Measurements from ENCODE around the gene TMPRSS6. TPM values are rescaled to one million over a fixed set of nuclear protein-coding genes. Genes with fewer than 3 reads are reported as not detected.

Gene TMPRSS6
- polyA plus RNA-seq, 1 experiment, result not detected

DNA sequence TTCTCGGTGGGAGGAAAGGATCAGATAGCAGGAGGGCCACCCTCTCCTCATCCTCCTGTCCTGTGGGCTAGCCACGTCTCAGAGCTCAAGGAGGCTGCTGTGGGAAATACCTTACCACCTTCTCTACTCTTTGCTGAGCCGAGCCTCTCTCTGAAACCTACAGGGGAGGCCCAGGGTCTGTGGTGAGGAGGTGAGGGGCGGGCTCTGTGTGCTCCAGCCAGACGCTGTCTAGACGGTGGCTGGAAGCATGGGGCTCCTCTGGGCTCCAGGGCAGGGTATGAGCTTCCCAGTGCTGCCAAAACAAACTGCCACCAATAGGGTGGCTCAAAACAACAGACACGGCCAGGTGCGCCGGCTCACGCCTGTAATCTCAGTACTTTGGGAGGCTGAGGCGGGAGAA, 5.5 kb upstream of the TMPRSS6 start:
- TF ChIP-seq, protein P1, sequence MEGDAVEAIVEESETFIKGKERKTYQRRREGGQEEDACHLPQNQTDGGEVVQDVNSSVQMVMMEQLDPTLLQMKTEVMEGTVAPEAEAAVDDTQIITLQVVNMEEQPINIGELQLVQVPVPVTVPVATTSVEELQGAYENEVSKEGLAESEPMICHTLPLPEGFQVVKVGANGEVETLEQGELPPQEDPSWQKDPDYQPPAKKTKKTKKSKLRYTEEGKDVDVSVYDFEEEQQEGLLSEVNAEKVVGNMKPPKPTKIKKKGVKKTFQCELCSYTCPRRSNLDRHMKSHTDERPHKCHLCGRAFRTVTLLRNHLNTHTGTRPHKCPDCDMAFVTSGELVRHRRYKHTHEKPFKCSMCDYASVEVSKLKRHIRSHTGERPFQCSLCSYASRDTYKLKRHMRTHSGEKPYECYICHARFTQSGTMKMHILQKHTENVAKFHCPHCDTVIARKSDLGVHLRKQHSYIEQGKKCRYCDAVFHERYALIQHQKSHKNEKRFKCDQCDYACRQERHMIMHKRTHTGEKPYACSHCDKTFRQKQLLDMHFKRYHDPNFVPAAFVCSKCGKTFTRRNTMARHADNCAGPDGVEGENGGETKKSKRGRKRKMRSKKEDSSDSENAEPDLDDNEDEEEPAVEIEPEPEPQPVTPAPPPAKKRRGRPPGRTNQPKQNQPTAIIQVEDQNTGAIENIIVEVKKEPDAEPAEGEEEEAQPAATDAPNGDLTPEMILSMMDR (IDR thresholded peaks at IDR 0.05; ENCODE audit: insufficient read depth, low read depth, low read length), result no peak
- Histone ChIP-seq H3K27me3 (ENCODE audit: control insufficient read depth, insufficient read depth, low read length) (peaks cover 12% of the 10 kb centered on the region), H3K4me3 (ENCODE audit: low read depth, low read length) (no peak overlapping the region), H3K36me3 (ENCODE audit: control insufficient read depth, insufficient read depth, low read length) (no peaks in the 10 kb centered on the region)
- POLR2A ChIA-PET, result no interaction called here
- no peak for DNase-seq (ENCODE audit: low read depth)
- CTCF ChIA-PET, result no interaction called here

DNA sequence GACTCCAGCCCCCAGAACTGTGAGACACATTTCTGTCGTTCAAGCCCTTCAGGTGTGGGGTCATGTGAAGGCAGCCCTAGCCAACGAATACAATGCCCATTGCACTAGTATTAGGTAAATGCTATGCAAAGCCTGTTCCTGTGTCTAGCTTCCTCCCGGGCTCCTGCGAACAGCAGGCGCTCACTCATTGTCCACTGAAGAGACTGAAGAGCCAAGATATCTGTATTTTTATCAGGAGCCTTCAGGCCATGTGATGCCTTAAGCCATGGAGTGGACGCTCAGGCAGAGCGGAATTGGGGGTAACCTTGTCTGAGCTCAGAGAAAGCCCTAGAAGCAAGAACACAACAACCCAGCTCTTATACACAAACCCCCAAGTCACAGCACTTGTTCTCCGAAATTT, 4.2 kb upstream of the TMPRSS6 start:
- no peak for DNase-seq (ENCODE audit: low read depth)
- TF ChIP-seq, protein P1 (IDR thresholded peaks at IDR 0.05; ENCODE audit: insufficient read depth, low read depth, low read length), result no peak
- Histone ChIP-seq H3K27me3 (ENCODE audit: control insufficient read depth, insufficient read depth, low read length) (peaks cover 12% of the 10 kb centered on the region), H3K4me3 (ENCODE audit: low read depth, low read length) (no peak overlapping the region), H3K36me3 (ENCODE audit: control insufficient read depth, insufficient read depth, low read length) (no peaks in the 10 kb centered on the region)
- ChIA-PET CTCF (no interaction called here), POLR2A (no interaction called here)

- Histone ChIP-seq H3K36me3 (ENCODE audit: control insufficient read depth, insufficient read depth, low read length) (no peaks in the 10 kb centered on the region), H3K27me3 (ENCODE audit: control insufficient read depth, insufficient read depth, low read length) (peaks cover 12% of the 10 kb centered on the region), H3K4me3 (ENCODE audit: low read depth, low read length) (no peak overlapping the region)
- CTCF ChIA-PET, result no interaction called here
- DNase-seq (ENCODE audit: low read depth), result no peak
- TF ChIP-seq, protein P1 (IDR thresholded peaks at IDR 0.05; ENCODE audit: insufficient read depth, low read depth, low read length), result no peak
- POLR2A ChIA-PET, result no interaction called here
Observed at GRCh38 chr22:37112084-37112728, 2.7 kb upstream of the TMPRSS6 start.

DNA sequence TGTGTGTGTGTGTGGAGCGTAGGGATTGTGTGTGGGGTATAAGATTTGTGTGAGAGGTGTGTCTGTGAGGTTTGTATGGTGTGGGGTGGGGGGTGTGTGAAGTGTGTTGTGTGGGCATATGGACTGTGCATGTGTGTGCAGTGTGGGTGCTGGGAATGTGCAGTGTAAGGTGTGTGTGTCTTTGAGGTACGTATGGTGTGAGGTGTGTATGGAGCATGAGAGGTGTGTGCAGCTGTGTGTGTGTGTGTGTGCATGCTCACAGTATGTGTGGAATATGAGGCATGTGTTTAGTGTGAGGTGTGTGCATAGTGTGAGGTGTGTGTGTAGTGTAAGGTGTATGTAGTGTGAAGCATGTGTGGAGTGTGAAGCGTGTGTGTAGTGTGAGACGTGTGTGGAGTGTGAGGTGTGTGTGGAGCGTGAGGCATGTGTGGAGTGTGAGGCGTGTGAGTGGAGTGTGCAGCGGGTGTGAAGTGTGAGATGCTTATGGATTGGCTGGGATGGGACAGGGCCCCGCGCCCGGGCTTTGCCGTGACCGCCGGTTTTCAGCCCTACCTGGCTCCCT, 1.7 kb upstream of the TMPRSS6 start:
- H3K4me3 ChIP-seq (ENCODE audit: low read depth, low read length), result no peak overlapping the region
- ChIA-PET CTCF (no interaction called here), POLR2A (no interaction called here)
- TF ChIP-seq, protein P1 (IDR thresholded peaks at IDR 0.05; ENCODE audit: insufficient read depth, low read depth, low read length), result no peak
- H3K36me3 ChIP-seq (ENCODE audit: control insufficient read depth, insufficient read depth, low read length), result no peaks in the 10 kb centered on the region
- DNase-seq (ENCODE audit: low read depth), result no peak
- peaks cover 12% of the 10 kb centered on the region for H3K27me3 ChIP-seq (ENCODE audit: control insufficient read depth, insufficient read depth, low read length)

DNA sequence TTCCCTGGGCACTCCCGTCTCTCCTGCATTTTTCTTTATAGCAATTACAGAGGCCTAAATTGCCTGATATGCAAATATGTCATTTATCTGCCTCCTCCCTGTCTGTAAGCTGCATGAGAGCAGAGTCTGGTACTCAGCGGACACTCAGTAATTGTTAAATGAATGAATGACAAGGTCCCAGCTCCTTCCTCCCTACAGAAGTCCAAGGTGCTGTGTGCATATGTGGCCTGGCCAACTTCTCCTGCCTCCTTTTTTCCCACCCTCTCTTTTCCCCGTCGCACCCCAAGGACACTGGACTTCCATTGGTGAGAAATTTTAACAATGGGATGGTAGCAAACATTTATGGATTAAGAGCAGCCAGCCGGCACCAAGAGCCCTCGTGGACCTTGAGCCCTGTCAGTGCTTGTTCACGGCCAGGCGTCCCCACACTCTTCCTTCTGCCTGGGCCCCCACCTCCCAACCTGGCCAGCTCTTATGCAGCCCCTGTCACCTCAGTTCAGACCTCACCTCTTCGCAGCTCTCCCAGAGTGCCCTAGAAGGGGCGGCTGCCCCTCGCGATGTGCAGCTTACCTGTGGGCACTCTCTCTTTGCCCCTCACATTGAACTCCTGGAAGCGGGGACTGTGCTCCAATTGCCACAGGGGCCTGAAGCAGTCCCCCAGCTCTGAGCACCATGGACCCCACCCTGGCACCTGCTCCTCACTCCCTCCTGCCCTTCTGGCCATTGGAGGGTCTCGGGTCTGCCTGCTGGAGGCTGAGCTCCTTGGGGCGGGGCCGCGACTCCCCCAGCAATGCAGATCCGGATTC, 1.5 kb downstream of the TMPRSS6 start:
- no peak for DNase-seq (ENCODE audit: low read depth)
- TF ChIP-seq, protein P1 (IDR thresholded peaks at IDR 0.05; ENCODE audit: insufficient read depth, low read depth, low read length), result no peak
- ChIA-PET POLR2A (no interaction called here), CTCF (no interaction called here)
- Histone ChIP-seq H3K4me3 (ENCODE audit: low read depth, low read length) (no peak overlapping the region), H3K36me3 (ENCODE audit: control insufficient read depth, insufficient read depth, low read length) (no peaks in the 10 kb centered on the region), H3K27me3 (ENCODE audit: control insufficient read depth, insufficient read depth, low read length) (peaks cover 13% of the 10 kb centered on the region)

All from BJ (cell line).